ENCODE results near the gene ADAM19.

Gene ADAM19

DNA sequence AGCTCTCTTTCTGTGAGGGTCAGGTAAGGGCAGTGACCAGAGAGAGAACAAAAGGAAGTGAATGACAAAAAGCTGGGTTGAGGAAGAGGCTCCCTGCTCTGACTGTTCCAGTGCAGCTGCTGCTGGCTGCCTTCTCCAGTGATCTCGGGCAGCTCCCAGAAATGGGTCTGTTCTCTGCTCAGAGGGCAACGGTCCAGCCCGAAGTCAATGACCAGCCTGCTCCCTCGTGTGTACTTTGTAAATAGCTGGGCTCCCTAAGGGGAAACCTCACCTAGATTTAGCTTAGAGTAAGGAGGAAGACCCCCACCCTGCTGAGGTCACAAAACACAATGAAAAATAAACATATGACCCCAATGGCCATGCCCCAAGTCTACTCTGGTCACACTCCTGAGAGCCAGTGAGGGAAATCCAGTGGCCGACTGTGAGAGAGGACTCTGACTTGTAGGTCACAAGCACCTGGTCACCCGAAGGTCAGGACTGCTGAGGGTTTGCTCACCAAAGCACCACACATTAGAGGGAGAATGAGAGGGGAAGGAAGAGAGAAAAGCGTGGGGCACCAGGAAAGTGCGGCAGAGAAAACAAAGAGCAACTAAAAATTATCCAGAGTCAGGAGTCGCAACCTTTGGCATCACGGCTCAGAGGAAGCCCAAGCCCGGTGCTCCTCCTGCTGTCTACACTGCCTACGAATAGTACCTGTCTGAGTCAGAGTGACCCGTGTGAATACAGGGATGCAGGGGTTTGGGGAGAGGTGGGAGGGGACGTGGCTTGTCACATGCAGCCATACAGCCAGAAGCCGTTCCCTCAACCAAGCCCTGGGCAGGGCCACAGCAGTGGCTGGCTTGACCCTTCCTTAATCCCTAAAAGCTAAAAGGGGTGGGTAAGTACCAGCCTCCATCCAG, 95.7 kb downstream of the ADAM19 start:
- Histone ChIP-seq H3K27ac (no peak overlapping the region), H3K9me3 (ENCODE audit: severe bottlenecking) (no peaks in the 10 kb centered on the region), H3K36me3 (peaks cover under 1% of the 10 kb centered on the region), H3K27me3 (ENCODE audit: insufficient read depth, low read depth, severe bottlenecking) (no peaks in the 10 kb centered on the region), H3K4me3 (ENCODE audit: low read depth, low read length) (no peak overlapping the region)
- TF ChIP-seq, protein P1, sequence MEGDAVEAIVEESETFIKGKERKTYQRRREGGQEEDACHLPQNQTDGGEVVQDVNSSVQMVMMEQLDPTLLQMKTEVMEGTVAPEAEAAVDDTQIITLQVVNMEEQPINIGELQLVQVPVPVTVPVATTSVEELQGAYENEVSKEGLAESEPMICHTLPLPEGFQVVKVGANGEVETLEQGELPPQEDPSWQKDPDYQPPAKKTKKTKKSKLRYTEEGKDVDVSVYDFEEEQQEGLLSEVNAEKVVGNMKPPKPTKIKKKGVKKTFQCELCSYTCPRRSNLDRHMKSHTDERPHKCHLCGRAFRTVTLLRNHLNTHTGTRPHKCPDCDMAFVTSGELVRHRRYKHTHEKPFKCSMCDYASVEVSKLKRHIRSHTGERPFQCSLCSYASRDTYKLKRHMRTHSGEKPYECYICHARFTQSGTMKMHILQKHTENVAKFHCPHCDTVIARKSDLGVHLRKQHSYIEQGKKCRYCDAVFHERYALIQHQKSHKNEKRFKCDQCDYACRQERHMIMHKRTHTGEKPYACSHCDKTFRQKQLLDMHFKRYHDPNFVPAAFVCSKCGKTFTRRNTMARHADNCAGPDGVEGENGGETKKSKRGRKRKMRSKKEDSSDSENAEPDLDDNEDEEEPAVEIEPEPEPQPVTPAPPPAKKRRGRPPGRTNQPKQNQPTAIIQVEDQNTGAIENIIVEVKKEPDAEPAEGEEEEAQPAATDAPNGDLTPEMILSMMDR (IDR thresholded peaks at IDR 0.05; ENCODE audit: low read depth, low read length), result no peak
- no peak for DNase-seq

DNA sequence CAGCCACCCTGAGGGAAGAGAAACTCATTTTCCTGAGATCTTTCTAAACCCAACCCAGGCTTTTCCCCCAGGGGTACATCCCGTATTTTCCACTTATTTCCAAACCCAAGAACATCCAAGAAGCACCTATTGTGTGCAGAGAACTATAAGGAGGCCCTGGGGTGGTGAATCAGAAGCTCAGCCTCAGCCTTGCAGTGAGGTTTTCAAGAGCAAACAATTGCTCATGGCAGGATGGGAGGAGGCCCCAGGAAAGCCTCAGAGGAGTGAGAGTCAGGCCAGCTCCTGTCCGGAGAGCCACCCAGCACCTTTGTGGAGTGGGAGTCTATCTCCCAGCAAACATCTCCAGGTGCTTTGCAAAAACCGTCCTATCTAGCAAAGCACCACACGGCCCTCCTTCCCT, 96.4 kb downstream of the ADAM19 start:
- Histone ChIP-seq H3K27ac (no peak overlapping the region), H3K4me3 (ENCODE audit: low read depth, low read length) (no peak overlapping the region), H3K27me3 (ENCODE audit: insufficient read depth, low read depth, severe bottlenecking) (no peaks in the 10 kb centered on the region), H3K36me3 (no peaks in the 10 kb centered on the region; the same call in none of the 2 replicates), H3K9me3 (ENCODE audit: severe bottlenecking) (no peaks in the 10 kb centered on the region)
- TF ChIP-seq, protein P1 (IDR thresholded peaks at IDR 0.05; ENCODE audit: low read depth, low read length), result no peak
- DNase-seq, result no peak

DNA sequence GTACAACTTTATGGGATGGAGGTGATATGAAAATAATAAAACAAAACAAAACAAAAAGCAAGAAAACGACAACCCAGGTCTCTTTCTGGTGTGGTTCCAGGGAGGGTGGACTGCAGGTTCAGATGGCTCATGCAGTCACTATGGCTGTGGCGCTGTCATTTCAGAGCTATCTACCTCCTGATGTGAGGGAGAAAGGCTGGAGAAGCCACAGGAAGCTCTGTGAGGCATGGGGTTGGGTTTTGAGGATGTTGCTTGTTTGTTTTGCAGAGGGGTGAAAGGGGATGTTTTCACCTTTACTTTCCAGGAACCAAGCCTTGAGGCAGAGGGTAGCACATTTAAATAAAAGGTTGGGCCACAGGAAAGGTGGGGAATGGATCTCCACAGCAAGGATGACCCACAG, 96.8 kb downstream of the ADAM19 start:
- TF ChIP-seq, protein P1 (IDR thresholded peaks at IDR 0.05; ENCODE audit: low read depth, low read length), result no peak
- no peak for DNase-seq
- no peak overlapping the region for H3K27ac ChIP-seq

DNA sequence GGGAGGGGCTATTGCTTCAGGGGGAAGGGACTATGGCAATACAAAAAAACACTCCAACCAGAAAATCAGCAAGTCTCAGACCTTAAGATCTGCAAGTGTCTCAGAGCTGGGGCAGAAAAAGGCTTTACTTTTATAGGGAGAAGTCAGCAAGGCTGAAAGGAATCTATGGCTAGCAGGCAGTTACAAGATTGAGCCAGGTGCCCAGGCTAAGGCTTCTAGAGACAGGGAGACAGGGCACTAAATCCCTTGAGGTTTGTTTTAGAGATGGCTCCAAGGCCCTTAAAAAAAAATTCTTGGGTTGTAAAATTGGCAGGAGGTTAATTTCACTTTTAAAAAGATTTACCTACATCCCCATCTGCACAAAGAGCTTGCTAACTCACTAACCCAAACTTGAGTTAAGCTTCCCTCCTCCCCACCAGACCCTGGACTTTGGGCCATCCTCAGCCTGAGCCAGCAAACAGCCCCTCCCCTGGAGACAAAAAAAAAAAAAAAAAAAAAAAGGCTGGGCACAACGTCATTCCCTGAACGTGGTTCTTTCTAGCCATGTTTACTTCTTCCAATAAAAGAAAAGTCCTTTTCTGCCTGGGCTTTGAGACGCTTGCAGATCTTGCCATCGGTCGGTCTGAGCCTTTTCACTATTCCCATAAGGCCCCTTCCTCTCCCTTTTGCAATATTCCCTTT, 97.6 kb downstream of the ADAM19 start:
- DNase-seq, result no peak
- H3K27me3 ChIP-seq (ENCODE audit: insufficient read depth, low read depth, severe bottlenecking), result no peaks in the 10 kb centered on the region
- TF ChIP-seq, protein P1 (IDR thresholded peaks at IDR 0.05; ENCODE audit: low read depth, low read length), result no peak
- H3K36me3 ChIP-seq, result no peaks in the 10 kb centered on the region; the same call in none of the 2 replicates
- no peak overlapping the region for H3K27ac ChIP-seq
- no peak overlapping the region for H3K4me3 ChIP-seq (ENCODE audit: low read depth, low read length)
- no peaks in the 10 kb centered on the region for H3K9me3 ChIP-seq (ENCODE audit: severe bottlenecking)

More for the DNA sequence above, 96.8 kb downstream of the ADAM19 start:
- H3K27me3 ChIP-seq (ENCODE audit: insufficient read depth, low read depth, severe bottlenecking), result no peaks in the 10 kb centered on the region
- H3K36me3 ChIP-seq, result no peaks in the 10 kb centered on the region; the same call in none of the 2 replicates
- H3K4me3 ChIP-seq (ENCODE audit: low read depth, low read length), result no peak overlapping the region
- no peaks in the 10 kb centered on the region for H3K9me3 ChIP-seq (ENCODE audit: severe bottlenecking)

DNA sequence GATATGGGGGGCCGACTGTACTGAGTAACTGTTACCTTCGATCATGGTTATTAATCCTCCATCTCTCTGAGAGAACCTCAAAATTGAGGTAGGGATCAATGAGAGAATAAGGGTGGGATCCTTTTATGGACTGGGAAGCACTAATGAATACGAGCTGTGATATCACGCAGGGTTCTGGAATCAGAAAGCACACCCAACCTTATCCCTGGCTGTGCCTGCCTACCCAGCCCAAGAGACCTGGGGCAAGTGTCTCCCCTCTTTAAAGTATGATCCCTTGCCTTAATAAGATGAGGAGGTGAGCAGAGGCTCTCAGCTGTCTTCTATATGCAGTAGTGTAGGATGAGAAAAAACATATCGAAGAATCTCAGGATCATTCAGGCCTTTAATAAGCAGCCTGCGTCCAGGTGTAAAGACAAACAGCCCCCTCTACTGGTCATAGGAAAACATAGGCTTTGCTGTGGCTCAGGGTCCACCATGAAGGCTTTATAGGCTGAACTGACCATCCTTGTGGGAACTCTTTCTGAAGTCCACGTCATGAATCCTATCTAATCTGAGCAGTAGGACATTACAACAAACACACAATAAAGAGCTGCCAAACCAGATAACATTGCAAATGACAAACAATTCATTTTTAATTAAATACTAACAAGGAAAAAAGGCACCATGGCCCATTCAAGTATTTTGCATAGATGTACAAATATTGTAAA, 98.7 kb downstream of the ADAM19 start:
- no peaks in the 10 kb centered on the region for H3K27me3 ChIP-seq (ENCODE audit: insufficient read depth, low read depth, severe bottlenecking)
- H3K27ac ChIP-seq, result no peak overlapping the region
- H3K4me3 ChIP-seq (ENCODE audit: low read depth, low read length), result no peak overlapping the region
- TF ChIP-seq, protein P1 (IDR thresholded peaks at IDR 0.05; ENCODE audit: low read depth, low read length), result peak; percentile 71
- no peaks in the 10 kb centered on the region for H3K9me3 ChIP-seq (ENCODE audit: severe bottlenecking)
- H3K36me3 ChIP-seq, result no peaks in the 10 kb centered on the region; the same call in 1 of the 2 replicates
- DNase-seq, result peak; percentile 61

All from WERI-Rb-1 (cell line).